Measurements from ENCODE around the gene GABBR2.

The GABBR2 gene

GRCh38 chr9:98708103-98708932 is 417 bp downstream of the GABBR2 start:
- Histone ChIP-seq H3K4me3 (no peak overlapping the region), H3K9me3 (no peaks in the 10 kb centered on the region), H3K4me1 (no peaks in the 10 kb centered on the region), H3K27me3 (ENCODE audit: low read depth) (peaks cover 33% of the 10 kb centered on the region), H3K36me3 (replicated peaks) (no peaks in the 10 kb centered on the region)
- in situ Hi-C loops (cut with MboI; ENCODE audit: low sequenced_read_pairs) = no loop called here
- no peak for DNase-seq (ENCODE audit: low spot score in 2 of 2)

- Histone ChIP-seq H3K36me3 (replicated peaks) (no peaks in the 10 kb centered on the region), H3K27me3 (ENCODE audit: low read depth) (peaks cover 35% of the 10 kb centered on the region), H3K4me1 (no peaks in the 10 kb centered on the region), H3K4me3 (no peak overlapping the region), H3K9me3 (no peaks in the 10 kb centered on the region)
- DNase-seq (ENCODE audit: low spot score in 2 of 2) = peak; percentile 4 to 66
- in situ Hi-C loops (cut with MboI; ENCODE audit: low sequenced_read_pairs) = no loop called here
Measured at GRCh38 chr9:98707166-98708102, 1.3 kb downstream of the GABBR2 start.

GRCh38 chr9:98706651-98707165 is 2.0 kb downstream of the GABBR2 start:
- H3K9me3 ChIP-seq = no peaks in the 10 kb centered on the region
- H3K36me3 ChIP-seq (replicated peaks) = no peaks in the 10 kb centered on the region
- in situ Hi-C loops (cut with MboI; ENCODE audit: low sequenced_read_pairs) = no loop called here
- H3K4me1 ChIP-seq = no peaks in the 10 kb centered on the region
- H3K4me3 ChIP-seq = no peak overlapping the region
- DNase-seq (ENCODE audit: low spot score in 2 of 2) = no peak
- peaks cover 31% of the 10 kb centered on the region for H3K27me3 ChIP-seq (ENCODE audit: low read depth)

GRCh38 chr9:98702835-98703380 is 5.8 kb downstream of the GABBR2 start:
- DNase-seq (ENCODE audit: low spot score in 2 of 2) = no peak
- Histone ChIP-seq H3K4me3 (no peak overlapping the region), H3K36me3 (replicated peaks) (no peaks in the 10 kb centered on the region), H3K9me3 (no peaks in the 10 kb centered on the region), H3K27me3 (ENCODE audit: low read depth) (peaks cover 27% of the 10 kb centered on the region), H3K4me1 (no peaks in the 10 kb centered on the region)
- in situ Hi-C loops (cut with MboI; ENCODE audit: low sequenced_read_pairs) = no loop called here

- H3K4me1 ChIP-seq = no peaks in the 10 kb centered on the region
- DNase-seq (ENCODE audit: low spot score in 2 of 2) = no peak
- no peaks in the 10 kb centered on the region for H3K36me3 ChIP-seq (replicated peaks)
- H3K4me3 ChIP-seq = no peak overlapping the region
- peaks cover 22% of the 10 kb centered on the region for H3K27me3 ChIP-seq (ENCODE audit: low read depth)
- H3K9me3 ChIP-seq = no peaks in the 10 kb centered on the region
- in situ Hi-C loops (cut with MboI; ENCODE audit: low sequenced_read_pairs) = no loop called here
Measured at GRCh38 chr9:98702340-98702739, 6.4 kb downstream of the GABBR2 start.

GRCh38 chr9:98701576-98701975 is 7.2 kb downstream of the GABBR2 start:
- no peaks in the 10 kb centered on the region for H3K36me3 ChIP-seq (replicated peaks)
- H3K9me3 ChIP-seq = no peaks in the 10 kb centered on the region
- H3K27me3 ChIP-seq (ENCODE audit: low read depth) = peaks cover 14% of the 10 kb centered on the region
- H3K4me1 ChIP-seq = no peaks in the 10 kb centered on the region
- H3K4me3 ChIP-seq = no peak overlapping the region
- no peak for DNase-seq (ENCODE audit: low spot score in 2 of 2)
- in situ Hi-C loops (cut with MboI; ENCODE audit: low sequenced_read_pairs) = no loop called here

GRCh38 chr9:98700801-98701200 is 7.9 kb downstream of the GABBR2 start:
- Histone ChIP-seq H3K4me3 (no peak overlapping the region), H3K27me3 (ENCODE audit: low read depth) (peaks cover 8% of the 10 kb centered on the region), H3K36me3 (replicated peaks) (no peaks in the 10 kb centered on the region), H3K4me1 (no peaks in the 10 kb centered on the region), H3K9me3 (no peaks in the 10 kb centered on the region)
- no peak for DNase-seq (ENCODE audit: low spot score in 2 of 2)
- in situ Hi-C loops (cut with MboI; ENCODE audit: low sequenced_read_pairs) = no loop called here

- H3K27me3 ChIP-seq (ENCODE audit: low read depth) = 0 out of 2 replicates have a peak, but pooled peaks cover 2% of the 10 kb centered on the region
- in situ Hi-C loops (cut with MboI; ENCODE audit: low sequenced_read_pairs) = no loop called here
- H3K9me3 ChIP-seq = no peaks in the 10 kb centered on the region
- DNase-seq (ENCODE audit: low spot score in 2 of 2) = no peak
- no peak overlapping the region for H3K4me3 ChIP-seq
- H3K4me1 ChIP-seq = no peaks in the 10 kb centered on the region
- H3K36me3 ChIP-seq (replicated peaks) = no peaks in the 10 kb centered on the region
Measured at GRCh38 chr9:98698856-98699255, 9.9 kb downstream of the GABBR2 start.

- no peak for DNase-seq (ENCODE audit: low spot score in 2 of 2)
- Histone ChIP-seq H3K36me3 (replicated peaks) (no peaks in the 10 kb centered on the region), H3K4me3 (no peak overlapping the region), H3K9me3 (no peaks in the 10 kb centered on the region), H3K27me3 (ENCODE audit: low read depth) (no peaks in the 10 kb centered on the region), H3K4me1 (no peaks in the 10 kb centered on the region)
- in situ Hi-C loops (cut with MboI; ENCODE audit: low sequenced_read_pairs) = no loop called here
Measured at GRCh38 chr9:98694943-98695342, 13.8 kb downstream of the GABBR2 start.

- no peaks in the 10 kb centered on the region; the same call in 1 of the 2 replicates for H3K27me3 ChIP-seq (ENCODE audit: low read depth)
- H3K4me3 ChIP-seq = no peak overlapping the region
- DNase-seq (ENCODE audit: low spot score in 2 of 2) = no peak
- no peaks in the 10 kb centered on the region for H3K4me1 ChIP-seq
- in situ Hi-C loops (cut with MboI; ENCODE audit: low sequenced_read_pairs) = no loop called here
- no peaks in the 10 kb centered on the region for H3K9me3 ChIP-seq
- H3K36me3 ChIP-seq (replicated peaks) = no peaks in the 10 kb centered on the region
Measured at GRCh38 chr9:98692392-98692791, 16.3 kb downstream of the GABBR2 start.

GRCh38 chr9:98691890-98692289 is 16.8 kb downstream of the GABBR2 start:
- Histone ChIP-seq H3K9me3 (no peaks in the 10 kb centered on the region), H3K4me3 (no peak overlapping the region), H3K27me3 (ENCODE audit: low read depth) (no peaks in the 10 kb centered on the region; the same call in 1 of the 2 replicates), H3K4me1 (no peaks in the 10 kb centered on the region), H3K36me3 (replicated peaks) (no peaks in the 10 kb centered on the region)
- DNase-seq (ENCODE audit: low spot score in 2 of 2) = no peak
- in situ Hi-C loops (cut with MboI; ENCODE audit: low sequenced_read_pairs) = no loop called here

- Histone ChIP-seq H3K4me3 (no peak overlapping the region), H3K36me3 (replicated peaks) (no peaks in the 10 kb centered on the region), H3K9me3 (no peaks in the 10 kb centered on the region), H3K27me3 (ENCODE audit: low read depth) (no peaks in the 10 kb centered on the region; the same call in 1 of the 2 replicates), H3K4me1 (no peaks in the 10 kb centered on the region)
- no peak for DNase-seq (ENCODE audit: low spot score in 2 of 2)
- in situ Hi-C loops (cut with MboI; ENCODE audit: low sequenced_read_pairs) = no loop called here
Measured at GRCh38 chr9:98690686-98691085, 18.0 kb downstream of the GABBR2 start.

GRCh38 chr9:98688710-98689495 is 19.8 kb downstream of the GABBR2 start:
- no peak for DNase-seq (ENCODE audit: low spot score in 2 of 2)
- Histone ChIP-seq H3K9me3 (no peaks in the 10 kb centered on the region), H3K27me3 (ENCODE audit: low read depth) (no peaks in the 10 kb centered on the region; the same call in 1 of the 2 replicates), H3K4me1 (no peaks in the 10 kb centered on the region), H3K36me3 (replicated peaks) (no peaks in the 10 kb centered on the region), H3K4me3 (no peak overlapping the region)
- in situ Hi-C loops (cut with MboI; ENCODE audit: low sequenced_read_pairs) = no loop called here

Data from HAP-1 (cell line).